ENCODE data around the gene ZNF410.
A peak's percentile ranks its signal among the peaks of the same experiment; 100 is the strongest.

ZNF410 gene

GRCh38 chr14:73884438-73885190 is 2.0 kb upstream of the ZNF410 start:
- no peak overlapping the region for H3K4me3 ChIP-seq (ENCODE audit: insufficient read depth, low read length, poor library complexity, severe bottlenecking)
- TF ChIP-seq, protein P1, sequence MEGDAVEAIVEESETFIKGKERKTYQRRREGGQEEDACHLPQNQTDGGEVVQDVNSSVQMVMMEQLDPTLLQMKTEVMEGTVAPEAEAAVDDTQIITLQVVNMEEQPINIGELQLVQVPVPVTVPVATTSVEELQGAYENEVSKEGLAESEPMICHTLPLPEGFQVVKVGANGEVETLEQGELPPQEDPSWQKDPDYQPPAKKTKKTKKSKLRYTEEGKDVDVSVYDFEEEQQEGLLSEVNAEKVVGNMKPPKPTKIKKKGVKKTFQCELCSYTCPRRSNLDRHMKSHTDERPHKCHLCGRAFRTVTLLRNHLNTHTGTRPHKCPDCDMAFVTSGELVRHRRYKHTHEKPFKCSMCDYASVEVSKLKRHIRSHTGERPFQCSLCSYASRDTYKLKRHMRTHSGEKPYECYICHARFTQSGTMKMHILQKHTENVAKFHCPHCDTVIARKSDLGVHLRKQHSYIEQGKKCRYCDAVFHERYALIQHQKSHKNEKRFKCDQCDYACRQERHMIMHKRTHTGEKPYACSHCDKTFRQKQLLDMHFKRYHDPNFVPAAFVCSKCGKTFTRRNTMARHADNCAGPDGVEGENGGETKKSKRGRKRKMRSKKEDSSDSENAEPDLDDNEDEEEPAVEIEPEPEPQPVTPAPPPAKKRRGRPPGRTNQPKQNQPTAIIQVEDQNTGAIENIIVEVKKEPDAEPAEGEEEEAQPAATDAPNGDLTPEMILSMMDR (IDR thresholded peaks at IDR 0.05; ENCODE audit: insufficient read depth, low read length, poor library complexity, severe bottlenecking) = no peak
- no peak for TF ChIP-seq EZH2phosphoT487 (conservative IDR thresholded peaks at IDR 0.05; ENCODE audit: low read length)
- H3K9me3 ChIP-seq (ENCODE audit: insufficient read depth, low read length) = no peaks in the 10 kb centered on the region
- no peaks in the 10 kb centered on the region for H3K9me2 ChIP-seq (replicated peaks; ENCODE audit: insufficient read depth, low read length)
- no peaks in the 10 kb centered on the region for H3K27me3 ChIP-seq (ENCODE audit: low read length)
- peak overlapping the region; percentile 20 for H3K4me2 ChIP-seq (ENCODE audit: low read depth, low read length, poor library complexity, severe bottlenecking)
- H2AFZ ChIP-seq (ENCODE audit: low read depth, low read length, severe bottlenecking) = no peak overlapping the region
- peaks cover 42% of the 10 kb centered on the region for H3K79me2 ChIP-seq (ENCODE audit: insufficient read depth, low read length)
- H4K20me1 ChIP-seq (ENCODE audit: low read depth, low read length) = peaks cover 6% of the 10 kb centered on the region; the same call in 1 of the 2 replicates
- H3F3A ChIP-seq (ENCODE audit: insufficient read depth) = peaks cover 23% of the 10 kb centered on the region
- no peaks in the 10 kb centered on the region for H3K36me3 ChIP-seq (ENCODE audit: low read length)
- no peak overlapping the region for H3K9ac ChIP-seq (ENCODE audit: low read length)
- no peak overlapping the region for H3K27ac ChIP-seq (ENCODE audit: low read depth, low read length)

DNA sequence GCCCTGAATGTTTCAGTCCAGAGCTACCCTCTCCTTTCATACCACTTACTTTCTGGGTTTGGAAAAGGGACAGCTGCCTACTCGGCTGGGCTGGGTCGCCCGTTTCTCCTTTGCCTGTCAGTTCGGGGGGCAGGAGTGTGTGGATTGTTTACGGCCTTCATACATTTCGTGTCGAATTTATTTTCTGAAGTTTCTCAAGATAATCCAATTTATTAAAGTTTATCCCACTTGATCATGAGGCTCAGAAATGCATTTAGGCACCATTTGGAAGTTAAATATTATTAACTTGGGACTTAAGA is 608 bp downstream of the ZNF410 start:
- H3K36me3 ChIP-seq (ENCODE audit: low read length) = no peaks in the 10 kb centered on the region
- H3K9me3 ChIP-seq (ENCODE audit: insufficient read depth, low read length) = no peaks in the 10 kb centered on the region
- no peaks in the 10 kb centered on the region for H3K27me3 ChIP-seq (ENCODE audit: low read length)
- peaks cover 6% of the 10 kb centered on the region; the same call in 1 of the 2 replicates for H4K20me1 ChIP-seq (ENCODE audit: low read depth, low read length)
- H3K4me3 ChIP-seq (ENCODE audit: insufficient read depth, low read length, poor library complexity, severe bottlenecking) = peak overlapping the region; percentile 75
- TF ChIP-seq, protein P1 (IDR thresholded peaks at IDR 0.05; ENCODE audit: insufficient read depth, low read length, poor library complexity, severe bottlenecking) = no peak
- no peak for TF ChIP-seq EZH2phosphoT487 (conservative IDR thresholded peaks at IDR 0.05; ENCODE audit: low read length)
- H3F3A ChIP-seq (ENCODE audit: insufficient read depth) = peaks cover 23% of the 10 kb centered on the region
- H3K4me2 ChIP-seq (ENCODE audit: low read depth, low read length, poor library complexity, severe bottlenecking) = peak overlapping the region; percentile 96
- H3K9me2 ChIP-seq (replicated peaks; ENCODE audit: insufficient read depth, low read length) = no peaks in the 10 kb centered on the region
- H3K79me2 ChIP-seq (ENCODE audit: insufficient read depth, low read length) = peaks cover 67% of the 10 kb centered on the region
- peak overlapping the region; percentile 92 for H3K9ac ChIP-seq (ENCODE audit: low read length)
- peak overlapping the region; percentile 65 for H3K27ac ChIP-seq (ENCODE audit: low read depth, low read length)
- H2AFZ ChIP-seq (ENCODE audit: low read depth, low read length, severe bottlenecking) = peak overlapping the region; percentile 67

DNA sequence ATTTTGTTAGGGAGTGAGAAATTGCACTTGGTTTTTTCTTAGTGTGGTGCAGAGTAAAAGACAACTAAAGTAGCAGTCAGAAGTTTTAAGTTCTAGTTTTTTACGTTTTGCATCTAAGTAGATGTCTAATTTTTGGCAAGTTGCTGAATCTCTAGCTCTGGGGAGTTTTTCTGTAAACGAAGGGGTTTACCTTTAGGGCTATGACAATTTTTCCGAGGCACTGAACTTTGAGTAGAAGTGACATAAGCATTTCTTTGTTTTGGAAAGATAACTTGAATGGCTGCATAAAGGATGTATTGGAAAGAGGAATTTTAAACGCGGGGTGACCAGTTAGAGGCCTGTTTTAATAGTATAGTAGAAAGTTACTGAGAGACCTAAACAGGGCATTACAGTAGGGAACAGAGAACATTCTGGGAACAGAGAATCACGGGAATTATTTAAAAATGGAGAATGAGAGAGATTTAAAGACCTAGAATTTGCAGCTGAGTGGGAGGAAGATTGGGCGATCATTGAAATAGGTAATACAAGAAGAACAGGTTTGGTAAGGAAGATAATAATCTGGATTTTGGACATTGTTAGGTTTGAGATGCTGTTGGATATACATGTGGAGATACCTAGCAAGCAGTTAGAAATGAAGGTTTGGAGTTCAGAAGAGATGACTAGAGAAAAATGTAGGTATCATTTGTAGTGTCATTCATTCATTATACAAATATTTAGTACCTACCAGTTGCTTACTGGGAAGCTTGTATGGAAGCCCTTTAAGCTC is 1.2 kb downstream of the ZNF410 start:
- no peak overlapping the region for H2AFZ ChIP-seq (ENCODE audit: low read depth, low read length, severe bottlenecking)
- H3K4me3 ChIP-seq (ENCODE audit: insufficient read depth, low read length, poor library complexity, severe bottlenecking) = peak overlapping the region; percentile 75
- no peaks in the 10 kb centered on the region for H3K27me3 ChIP-seq (ENCODE audit: low read length)
- TF ChIP-seq, protein P1 (IDR thresholded peaks at IDR 0.05; ENCODE audit: insufficient read depth, low read length, poor library complexity, severe bottlenecking) = no peak
- no peak for TF ChIP-seq EZH2phosphoT487 (conservative IDR thresholded peaks at IDR 0.05; ENCODE audit: low read length)
- H3K27ac ChIP-seq (ENCODE audit: low read depth, low read length) = peak overlapping the region; percentile 65; the same call in 1 of the 2 replicates
- peaks cover 23% of the 10 kb centered on the region for H3F3A ChIP-seq (ENCODE audit: insufficient read depth)
- no peaks in the 10 kb centered on the region for H3K36me3 ChIP-seq (ENCODE audit: low read length)
- H3K9me2 ChIP-seq (replicated peaks; ENCODE audit: insufficient read depth, low read length) = no peaks in the 10 kb centered on the region
- H3K9me3 ChIP-seq (ENCODE audit: insufficient read depth, low read length) = no peaks in the 10 kb centered on the region
- H3K4me2 ChIP-seq (ENCODE audit: low read depth, low read length, poor library complexity, severe bottlenecking) = peak overlapping the region; percentile 96
- peak overlapping the region; percentile 92 for H3K9ac ChIP-seq (ENCODE audit: low read length)
- peaks cover 6% of the 10 kb centered on the region; the same call in 1 of the 2 replicates for H4K20me1 ChIP-seq (ENCODE audit: low read depth, low read length)
- peaks cover 72% of the 10 kb centered on the region for H3K79me2 ChIP-seq (ENCODE audit: insufficient read depth, low read length)

Data from SU-DHL-6 (cell line).